H1 (cell line): Measurements from ENCODE around the gene HARS2. TPM values are rescaled to one million over a fixed set of nuclear protein-coding genes. Genes with fewer than 3 reads are reported as not detected.

Experiments
- CTCF ChIA-PET: fragments of 300-600 bp; sonication (Branson Sonifier 250); formaldehyde crosslinking; loops from one replicate; lab custom pipeline; 2021; ENCODE audit not compliant: partially characterized antibody; lab: Charles Lee
- POLR2A ChIA-PET: fragments of 300-600 bp; sonication (Branson Sonifier 250); formaldehyde crosslinking; loops from one replicate; lab custom pipeline; 2021; ENCODE audit warnings: inconsistent platforms; ENCODE audit not compliant: partially characterized antibody; lab: Charles Lee
- DNase-seq, 2 experiments: peaks; one replicate each; pipeline versions ENCODE4 v3.0.0 to v3.0.0-alpha.2; 2010 to 2022; ENCODE audit warnings: low spot score in 2 of 2, low read depth in 1 of 2, mixed read lengths in 1 of 2
- FAIRE-seq: peaks from 2 replicates; lab custom pipeline; 2011; peaks lifted over from hg19 to GRCh38; lab: Jason Lieb, UNC
- H2AFZ ChIP-seq: 2 replicates; pipeline ENCODE4 v1.8.1; 2012; ENCODE audit warnings: low read length, inconsistent platforms
- H2AK5ac ChIP-seq: 2 replicates; pipeline ENCODE4 v1.6.1; 2013; ENCODE audit warnings: low read depth, low read length
- H2BK120ac ChIP-seq: replicated peaks from 2 replicates; pipeline ENCODE3; 2013; ENCODE audit warnings: low read depth, low read length, inconsistent platforms
- H2BK12ac ChIP-seq: 2 replicates; pipeline ENCODE4 v1.6.1; 2013; ENCODE audit warnings: low read depth, low read length
- H2BK15ac ChIP-seq: 2 replicates; pipeline ENCODE4 v1.6.1; 2013; ENCODE audit warnings: low read length
- H2BK20ac ChIP-seq: 2 replicates; pipeline ENCODE4 v1.6.1; 2013; ENCODE audit warnings: low read length
- H2BK5ac ChIP-seq: 2 replicates; pipeline ENCODE4 v1.6.1; 2013; ENCODE audit warnings: low read depth, low read length
- H3K14ac ChIP-seq: 2 replicates; pipeline ENCODE4 v1.6.1; 2013; ENCODE audit warnings: inconsistent platforms; ENCODE audit not compliant: insufficient read length
- H3K18ac ChIP-seq: 2 replicates; pipeline ENCODE4 v1.6.1; 2013; ENCODE audit warnings: low read length; ENCODE audit errors: extremely low read depth
- H3K23ac ChIP-seq: 2 replicates; pipeline ENCODE4 v1.6.1; 2013; ENCODE audit warnings: inconsistent platforms; ENCODE audit not compliant: insufficient read length
- H3K23me2 ChIP-seq: 2 replicates; pipeline ENCODE4 v1.6.1; 2013; ENCODE audit warnings: low read depth, low read length
- H3K27ac ChIP-seq: 2 replicates; pipeline ENCODE4 v1.6.1; 2011; ENCODE audit warnings: low read depth, low read length, inconsistent platforms
- H3K27me3 ChIP-seq, 4 experiments: replicated peaks in 1 of 4; 1 replicate in 1 of 4; 2 replicates in 3 of 4; pipeline versions ENCODE4 v1.6.1 to v1.8.1; 2011 to 2013; ENCODE audit warnings: low read length in 3 of 4, mild to moderate bottlenecking in 3 of 4, inconsistent platforms in 2 of 4, mixed read lengths in 2 of 4, moderate library complexity in 1 of 4; ENCODE audit not compliant: control insufficient read depth in 3 of 4, insufficient read depth in 3 of 4; ENCODE audit errors: extremely low read depth in 1 of 4
- H3K36me3 ChIP-seq, 4 experiments: 2 replicates each; pipeline versions ENCODE4 v1.6.1 to v1.8.1; 2011 to 2013; ENCODE audit warnings: mild to moderate bottlenecking in 4 of 4, low read length in 3 of 4, moderate library complexity in 2 of 4, control low read depth in 1 of 4, inconsistent platforms in 1 of 4; ENCODE audit not compliant: insufficient read depth in 4 of 4, control insufficient read depth in 2 of 4
- H3K4ac ChIP-seq: replicated peaks from 2 replicates; pipeline ENCODE3; 2013; ENCODE audit warnings: low read length, low read depth, mixed read lengths, inconsistent platforms; ENCODE audit not compliant: insufficient read length
- H3K4me1 ChIP-seq, 4 experiments: replicated peaks in 1 of 4; 1 replicate in 1 of 4; 2 replicates in 3 of 4; pipeline versions ENCODE4 v1.6.1 to v1.8.1; 2011 to 2013; ENCODE audit warnings: low read length in 3 of 4, inconsistent platforms in 2 of 4, mixed read lengths in 1 of 4; ENCODE audit not compliant: insufficient read depth in 4 of 4, control insufficient read depth in 3 of 4
- H3K4me2 ChIP-seq, 2 experiments: 2 replicates each; pipeline versions ENCODE4 v1.6.1 to v1.8.1; 2011 to 2013; ENCODE audit warnings: low read depth in 2 of 2, low read length in 2 of 2, control low read depth in 1 of 2, inconsistent platforms in 1 of 2, mild to moderate bottlenecking in 1 of 2; ENCODE audit not compliant: insufficient read depth in 1 of 2
- H3K4me3 ChIP-seq, 4 experiments: fragments of 200-600, 300-600 bp in 1 of 4; sonication (generic), shearing (Covaris generic), sonication (Bioruptor Twin) in 1 of 4; 2 replicates each; pipeline versions ENCODE4 v1.5.1 to v1.8.1; 2011 to 2016; ENCODE audit warnings: low read length in 4 of 4, low read depth in 3 of 4, control low read depth in 2 of 4, inconsistent platforms in 2 of 4, mild to moderate bottlenecking in 2 of 4, mixed read lengths in 1 of 4, moderate library complexity in 1 of 4; ENCODE audit not compliant: insufficient read depth in 2 of 4; ENCODE audit errors: extremely low read depth in 1 of 4
- H3K56ac ChIP-seq: replicated peaks from 2 replicates; pipeline ENCODE3; 2013; ENCODE audit warnings: low read depth, mild to moderate bottlenecking, mixed read lengths, low read length, inconsistent platforms; ENCODE audit not compliant: insufficient read length
- H3K79me1 ChIP-seq: 2 replicates; pipeline ENCODE4 v1.6.1; 2013; ENCODE audit warnings: low read depth, low read length, control low read depth
- H3K79me2 ChIP-seq, 2 experiments: 2 replicates each; pipeline versions ENCODE4 v1.6.1 to v1.8.1; 2012 to 2013; ENCODE audit warnings: low read length in 2 of 2, mild to moderate bottlenecking in 2 of 2, inconsistent platforms in 1 of 2; ENCODE audit not compliant: insufficient read depth in 2 of 2, control insufficient read depth in 1 of 2
- H3K9ac ChIP-seq, 4 experiments: replicated peaks in 1 of 4; 1 replicate in 1 of 4; 2 replicates in 3 of 4; pipeline versions ENCODE4 v1.6.1 to v1.8.1; 2011 to 2013; ENCODE audit warnings: low read depth in 3 of 4, low read length in 3 of 4, control low read depth in 2 of 4, mild to moderate bottlenecking in 2 of 4, moderate library complexity in 2 of 4, inconsistent platforms in 1 of 4; ENCODE audit errors: extremely low read depth in 1 of 4
- H3K9me3 ChIP-seq, 2 experiments: 2 replicates each; pipeline versions ENCODE4 v1.6.1 to v1.8.1; 2012 to 2013; ENCODE audit warnings: mild to moderate bottlenecking in 2 of 2, moderate library complexity in 2 of 2, control low read depth in 1 of 2, inconsistent platforms in 1 of 2, low read depth in 1 of 2, low read length in 1 of 2, mixed read lengths in 1 of 2; ENCODE audit not compliant: insufficient read depth in 2 of 2
- H4K20me1 ChIP-seq, 2 experiments: replicated peaks in 1 of 2; 2 replicates each; pipeline versions ENCODE3 to v1.8.1; 2011 to 2013; ENCODE audit warnings: inconsistent platforms in 2 of 2, low read length in 2 of 2, mild to moderate bottlenecking in 1 of 2; ENCODE audit not compliant: insufficient read depth in 2 of 2, control insufficient read depth in 1 of 2
- H4K5ac ChIP-seq: 2 replicates; pipeline ENCODE4 v1.6.1; 2013; ENCODE audit warnings: low read length, low read depth, mixed read lengths, inconsistent platforms; ENCODE audit not compliant: insufficient read length
- H4K8ac ChIP-seq: 2 replicates; pipeline ENCODE4 v1.8.0; 2013; ENCODE audit warnings: mild to moderate bottlenecking, moderate library complexity, low read length, inconsistent platforms; ENCODE audit not compliant: insufficient read depth; ENCODE audit errors: extremely low read depth
- H4K91ac ChIP-seq: replicated peaks from 2 replicates; pipeline ENCODE3; 2013; ENCODE audit warnings: low read length, mixed read lengths, inconsistent platforms; ENCODE audit not compliant: insufficient read length
- ASH2L ChIP-seq: fragments of 200-600, 300-600 bp; sonication (generic); IDR thresholded peaks from one replicate; pipeline ENCODE4 v1.7.1; 2017; ENCODE audit warnings: low read length
- HDAC6 ChIP-seq: IDR thresholded peaks from one replicate; pipeline ENCODE4 v1.7.1; 2012; ENCODE audit warnings: low read depth, mild to moderate bottlenecking, inconsistent platforms, low read length, moderate library complexity
- KDM5A ChIP-seq: fragments of 200-600 bp; IDR thresholded peaks from 2 replicates; pipeline ENCODE4 v1.7.1; 2012; ENCODE audit warnings: mild to moderate bottlenecking, low read length, inconsistent platforms, mixed read lengths
- POU5F1 ChIP-seq: IDR thresholded peaks from 2 replicates; pipeline ENCODE4 v1.6.1; 2011; ENCODE audit warnings: low read depth, mild to moderate bottlenecking, low read length, moderate library complexity
- SP2 ChIP-seq: IDR thresholded peaks from 2 replicates; pipeline ENCODE4 v1.6.1; 2012; ENCODE audit warnings: mild to moderate bottlenecking, low read length, inconsistent platforms
- WGBS, 2 experiments: shearing (Covaris generic) in 1 of 2; methylation state at CpG; one replicate each; pipeline versions ENCODE4 v1.1.6 to v1.1.7; 2013 to 2015; ENCODE audit warnings: low lambda C conversion rate in 2 of 2, mixed read lengths in 2 of 2, inconsistent platforms in 1 of 2, low coverage in 1 of 2, missing lambda C conversion rate in 1 of 2; ENCODE audit not compliant: insufficient replicate concordance in 2 of 2, insufficient coverage in 1 of 2, insufficient read length in 1 of 2; ENCODE audit errors: extremely low coverage in 1 of 2, missing lambda C conversion rate in 1 of 2; 5-methylcytosine and 5-hydroxymethylcytosine counted together
- polyA plus RNA-seq, 7 experiments: library from polyadenylated mRNA; depleted of rRNA in 3 of 7; stranded (reverse) in 5 of 7; unstranded in 2 of 7; fragments of >200 nt in 5 of 7; fragments of 200-250 nt in 2 of 7; gene quantifications; 1 replicate in 5 of 7; 2 replicates in 1 of 7; 4 replicates in 1 of 7; pipeline versions ENCODE4 v1.2.1 to v1.2.3, GENCODE V29; 2011 to 2013; ENCODE audit warnings: missing spikeins in 2 of 7, mixed read lengths in 2 of 7
- total RNA-seq: library from RNA; stranded (reverse); fragmentation: NEBNext Ultra II Directional; extraction: Animal tissue kit (Norgen Biotek cat#: 25700); gene quantifications from 2 replicates; pipeline ENCODE4 v1.2.1, GENCODE V29; 2021

The HARS2 gene
- total and polyA plus RNA-seq, 2 of the 8 experiments (the other 6 are each of a cell fraction or from before 2014, with no cell fraction given), result 16.1 to 23.1 TPM

- Histone ChIP-seq H3K9me3 (no peaks in the 10 kb centered on the region), H2AK5ac (no peak overlapping the region), H3K27me3 (no peaks in the 10 kb centered on the region), H4K20me1 (peaks cover 0 to 2% of the 10 kb centered on the region in 2 experiments), H2BK20ac (no peak overlapping the region), H2BK15ac (no peak overlapping the region), H3K23ac (no peak overlapping the region), H3K4me2 (no peak overlapping the region), H3K9ac (no peak overlapping the region), H3K27ac (no peak overlapping the region), H3K56ac (no peak overlapping the region), H3K23me2 (no peaks in the 10 kb centered on the region), H4K91ac (no peak overlapping the region), H3K4ac (no peak overlapping the region), H2BK12ac (no peak overlapping the region), H2BK5ac (no peak overlapping the region), H3K18ac (no peak overlapping the region), H2BK120ac (no peak overlapping the region), H3K79me1 (no peaks in the 10 kb centered on the region), H4K8ac (no peak overlapping the region), H3K36me3 (peaks cover 10 to 53% (median 38%) of the 10 kb centered on the region in 4 experiments), H2AFZ (no peak overlapping the region), H3K4me1 (no peaks in the 10 kb centered on the region; a peak in 1 of 7 replicates), H4K5ac (no peak overlapping the region), H3K14ac (no peak overlapping the region), H3K4me3 (no peak overlapping the region), H3K79me2 (no peaks in the 10 kb centered on the region)
- DNase-seq (no peak), FAIRE-seq (no peak)
- ChIA-PET CTCF (no interaction called here), POLR2A (interaction anchor here (1.1 to 1.8 kb wide), 4 partner anchors 13 to 31 kb away, joined by 3 to 6 read pairs (median 4); partner anchors contain the start of genes IK and NDUFA2)
- TF ChIP-seq POU5F1, result no peak
- no peak for TF ChIP-seq SP2
- no peak for TF ChIP-seq HDAC6
- TF ChIP-seq ASH2L, result no peak
- no peak for TF ChIP-seq KDM5A
- 90% methylated on average over 3 of the region's 3 CpGs; no CpG with 5 or more reads in 1 of the 2 experiments for WGBS, 2 experiments
These were observed 13.3 kb upstream of the HARS2 start for GRCh38 chr5:140677947-140678346.
